ENCODE data around the gene FABP3. TPM values are rescaled to one million over a fixed set of nuclear protein-coding genes. Genes with fewer than 3 reads are reported as not detected.

Gene FABP3
- total RNA-seq: 3,048 TPM
- long read RNA-seq, transcript FABP3-204 (5 exons, 693 nt): minor isoform, 14 of 1,724 reads
- long read RNA-seq, transcript FABP3-201 (4 exons, 725 nt): major isoform, 1,648 of 1,724 reads
- long read RNA-seq, transcript FABP3-203 (3 exons, 535 nt): minor isoform, 10 of 1,724 reads
- long read RNA-seq, partial matches to known transcripts: 35 of 1,724 reads
- long read RNA-seq, other reads (novel, unspliced or antisense): 17 of 1,724 reads

GRCh38 chr1:31373056-31373896 is at the start of gene FABP3:
TSS of gene FABP3 (minus strand) at chr1:31373076. CDS start at chr1:31373014, 62 bp downstream.
- peak; percentile 93 for DNase-seq (ENCODE audit: low spot score)
- intact Hi-C loops (cut with DNase I): loop anchor here (1.0 kb wide), 1 partner anchor 9 kb away; no protein-coding TSS in a partner anchor

GRCh38 chr1:31421371-31422040 is 48.6 kb upstream of the FABP3 start:
- no peak for DNase-seq (ENCODE audit: low spot score)
- intact Hi-C loops (cut with DNase I): loop anchor here (1.0 to 10.0 kb wide), 3 partner anchors 27 to 697 kb away; partner anchors contain the start of gene MATN1

GRCh38 chr1:31420716-31421115 is 47.8 kb upstream of the FABP3 start:
- intact Hi-C loops (cut with DNase I): loop anchor here (10.0 kb wide), 1 partner anchor 696 kb away; the partner anchor contains the start of gene MATN1
- no peak for DNase-seq (ENCODE audit: low spot score)

DNA sequence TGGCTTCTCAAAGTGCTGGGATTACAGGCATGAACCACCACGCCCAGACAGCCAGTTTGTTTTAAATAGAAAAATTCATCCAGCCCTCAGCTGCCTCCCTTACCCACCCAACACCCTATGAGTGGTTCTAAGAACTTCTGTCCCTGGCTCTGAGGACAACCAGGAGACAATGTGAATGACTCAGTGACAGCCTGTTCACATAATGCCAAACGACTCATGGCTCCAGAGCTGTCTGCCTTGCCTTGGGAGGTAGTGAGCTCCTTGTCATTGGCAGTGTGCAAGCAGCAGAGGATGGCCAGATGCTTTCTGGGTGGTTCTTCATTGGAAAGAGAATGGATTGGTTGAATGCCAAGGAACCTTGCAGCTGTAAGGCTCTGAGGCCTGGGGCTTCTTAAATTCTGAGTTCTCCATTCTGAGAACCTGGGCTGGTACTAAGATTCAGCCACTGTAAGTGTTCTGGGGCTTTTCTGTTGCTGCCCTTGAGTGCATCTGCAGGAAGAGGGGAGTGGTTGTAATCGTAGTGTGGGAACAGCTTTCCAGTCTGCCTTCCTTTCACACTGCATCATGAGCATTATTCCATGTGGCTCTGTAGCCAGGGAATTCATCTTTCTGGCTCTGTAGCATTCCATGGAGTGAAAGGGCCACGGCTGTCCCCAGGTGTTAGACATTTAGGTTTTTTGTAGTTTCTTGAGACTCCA is 45.9 kb upstream of the FABP3 start:
- intact Hi-C loops (cut with DNase I): loop anchor here (5.0 kb wide), 1 partner anchor 251 kb away; no protein-coding TSS in a partner anchor

GRCh38 chr1:31417148-31417547 is 44.3 kb upstream of the FABP3 start:
- intact Hi-C loops (cut with DNase I): loop anchor here (5.0 kb wide), 1 partner anchor 250 kb away; no protein-coding TSS in a partner anchor
- DNase-seq (ENCODE audit: low spot score): no peak

More for the DNA sequence above, 45.9 kb upstream of the FABP3 start:
- DNase-seq (ENCODE audit: low spot score): no peak

GRCh38 chr1:31416101-31416736 is 43.3 kb upstream of the FABP3 start:
- no peak for DNase-seq (ENCODE audit: low spot score)
- intact Hi-C loops (cut with DNase I): loop anchor here (5.0 kb wide), 1 partner anchor 249 kb away; no protein-coding TSS in a partner anchor

DNA sequence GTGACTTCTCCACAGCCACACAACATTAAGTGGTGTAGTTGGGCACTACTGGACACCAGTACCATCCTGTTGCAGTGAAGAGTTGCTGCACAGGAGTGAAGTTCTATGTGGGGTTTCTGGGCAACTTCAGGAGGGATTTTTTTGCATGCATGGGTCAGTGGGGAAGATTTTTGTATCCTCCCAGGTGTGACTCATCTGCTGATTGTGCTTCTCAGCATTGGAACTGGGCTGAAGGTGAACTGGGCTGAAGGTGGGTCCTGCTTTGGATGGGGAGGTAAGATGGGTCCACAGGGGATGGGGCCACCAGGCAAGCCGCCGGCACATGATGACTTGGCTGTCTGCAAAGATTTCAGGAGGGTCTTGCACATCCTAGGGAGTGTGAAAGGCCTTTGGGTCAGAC is 42.8 kb upstream of the FABP3 start:
- no peak for DNase-seq (ENCODE audit: low spot score)
- intact Hi-C loops (cut with DNase I): loop anchor here (5.0 kb wide), 1 partner anchor 248 kb away; no protein-coding TSS in a partner anchor

- DNase-seq (ENCODE audit: low spot score): no peak
- intact Hi-C loops (cut with DNase I): loop anchor here (5.0 kb wide), 1 partner anchor 248 kb away; no protein-coding TSS in a partner anchor
These were observed 42.1 kb upstream of the FABP3 start for GRCh38 chr1:31414980-31415370.

DNA sequence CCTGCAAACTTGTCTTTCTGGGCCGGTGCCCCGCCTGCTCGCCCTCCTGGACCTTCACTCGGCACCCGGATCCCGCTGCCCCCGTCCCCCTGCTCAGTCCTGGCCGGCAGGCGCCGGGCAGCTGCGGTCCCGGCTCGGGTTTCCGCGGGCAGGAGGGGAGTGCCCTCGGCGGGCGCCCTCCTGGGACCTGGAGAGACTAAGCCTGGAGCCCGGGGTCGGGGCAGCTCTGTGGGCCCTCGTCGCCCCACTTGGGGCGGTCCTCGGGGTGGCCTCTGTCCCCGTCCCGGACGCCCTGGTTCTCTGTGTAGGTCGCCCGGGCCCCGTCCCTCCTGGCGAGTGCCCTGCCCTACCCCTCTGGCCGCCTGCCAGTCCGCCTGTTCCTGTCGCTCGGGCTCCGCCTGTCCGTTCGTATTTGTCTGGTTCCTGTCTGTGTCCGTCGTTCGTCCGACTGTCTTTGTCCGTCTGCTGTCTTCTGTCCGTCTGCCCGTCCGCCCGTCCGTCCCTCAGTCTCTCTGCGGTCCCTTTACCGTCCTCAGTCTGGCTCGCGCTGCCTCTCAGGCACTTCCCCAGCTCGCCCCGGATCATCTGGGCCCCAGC is 40.6 kb upstream of the FABP3 start:
- intact Hi-C loops (cut with DNase I): no loop called here
- DNase-seq (ENCODE audit: low spot score): peak; percentile 90

DNA sequence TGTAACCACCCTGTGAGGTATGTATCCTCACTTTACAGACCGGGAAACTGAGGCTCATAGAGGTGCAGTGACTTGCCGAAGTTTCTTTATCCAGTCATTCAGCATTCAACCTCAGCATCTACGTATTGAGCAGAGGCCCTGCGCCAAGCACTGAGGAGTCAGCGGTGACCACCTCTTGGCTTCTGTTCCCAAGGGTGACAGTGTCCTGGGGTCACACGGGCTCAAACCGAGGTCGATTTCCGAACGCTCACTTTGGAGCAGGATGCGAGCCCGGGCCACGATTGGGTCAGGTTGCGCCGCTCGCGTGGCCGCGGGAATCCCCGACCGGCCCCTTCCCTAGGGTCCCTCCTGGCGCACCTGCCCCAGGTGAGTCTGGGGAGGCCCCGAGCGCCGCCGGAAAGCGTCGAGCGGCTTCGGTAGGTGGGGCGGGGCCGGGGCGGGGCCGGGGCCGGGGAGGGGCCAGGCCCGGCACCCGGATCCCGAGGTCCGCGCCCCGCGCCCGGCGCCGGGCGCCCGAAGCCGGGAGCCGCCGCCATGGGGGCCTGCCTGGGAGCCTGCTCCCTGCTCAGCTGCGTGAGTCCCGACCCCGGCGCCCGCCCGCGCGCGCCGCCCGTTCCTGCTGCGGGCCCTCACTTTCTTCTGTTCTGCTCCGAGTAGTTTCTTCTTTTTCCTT is 40.0 kb upstream of the FABP3 start, which contains the start of gene SERINC2:
Gene SERINC2 (plus strand): TSS at position 482 of the 673 bp plus-strand sequence. CDS start 53 bp downstream, at position 535.
- intact Hi-C loops (cut with DNase I): no loop called here
- no peak for DNase-seq (ENCODE audit: low spot score)

- no peak for DNase-seq (ENCODE audit: low spot score)
- intact Hi-C loops (cut with DNase I): no loop called here
These were observed 39.3 kb upstream of the FABP3 start for GRCh38 chr1:31412205-31412604.

DNA sequence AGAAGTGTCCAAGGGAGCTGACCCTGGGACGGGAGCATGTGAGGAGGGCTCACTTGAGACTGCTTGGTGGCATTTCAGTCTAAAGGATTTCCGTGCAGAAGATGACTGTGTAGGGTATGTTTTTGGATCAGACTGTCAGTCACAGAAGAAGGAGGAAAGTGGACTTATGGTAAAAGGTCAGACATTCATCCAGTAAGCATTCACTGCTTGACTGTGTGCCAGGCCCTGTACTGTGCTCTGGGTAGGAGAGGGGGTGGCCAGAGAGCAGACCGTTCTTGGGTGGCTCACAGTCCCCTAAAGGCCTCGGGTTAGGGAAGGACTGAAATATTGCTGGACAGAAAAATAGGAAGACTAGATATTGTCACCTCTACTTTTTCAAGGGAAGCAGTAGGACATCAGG is 38.0 kb upstream of the FABP3 start:
- no peak for DNase-seq (ENCODE audit: low spot score)
- intact Hi-C loops (cut with DNase I): no loop called here

- intact Hi-C loops (cut with DNase I): no loop called here
- DNase-seq (ENCODE audit: low spot score): no peak
These were observed 37.3 kb upstream of the FABP3 start for GRCh38 chr1:31409946-31410858.

DNA sequence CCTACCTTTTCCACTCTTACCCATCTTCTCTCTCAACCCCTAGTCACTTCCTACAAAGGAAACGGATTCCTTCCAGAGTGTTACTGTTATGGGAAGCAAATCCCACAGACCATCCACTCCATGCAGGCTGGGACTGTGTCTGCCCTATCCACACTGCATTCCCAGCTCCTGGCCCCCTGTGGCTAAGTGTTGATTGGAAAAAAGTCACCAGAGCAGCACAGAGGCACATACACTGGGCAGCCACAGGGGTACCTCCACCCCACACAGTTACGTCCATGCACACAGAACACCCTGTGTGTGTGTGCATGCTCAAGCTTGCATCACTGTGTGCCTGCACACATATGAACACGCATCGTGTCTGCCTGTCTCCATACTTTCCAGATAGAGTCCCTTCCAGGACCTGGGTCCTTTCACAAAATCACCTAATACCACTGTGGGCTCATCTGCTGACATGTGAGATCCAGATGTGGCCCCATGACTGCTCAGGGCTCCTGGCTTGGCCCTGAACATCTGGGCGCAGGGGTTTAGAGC is 36.0 kb upstream of the FABP3 start:
- no peak for DNase-seq (ENCODE audit: low spot score)
- intact Hi-C loops (cut with DNase I): no loop called here

GRCh38 chr1:31407029-31407626 is 34.3 kb upstream of the FABP3 start:
- DNase-seq (ENCODE audit: low spot score): no peak
- intact Hi-C loops (cut with DNase I): no loop called here

DNA sequence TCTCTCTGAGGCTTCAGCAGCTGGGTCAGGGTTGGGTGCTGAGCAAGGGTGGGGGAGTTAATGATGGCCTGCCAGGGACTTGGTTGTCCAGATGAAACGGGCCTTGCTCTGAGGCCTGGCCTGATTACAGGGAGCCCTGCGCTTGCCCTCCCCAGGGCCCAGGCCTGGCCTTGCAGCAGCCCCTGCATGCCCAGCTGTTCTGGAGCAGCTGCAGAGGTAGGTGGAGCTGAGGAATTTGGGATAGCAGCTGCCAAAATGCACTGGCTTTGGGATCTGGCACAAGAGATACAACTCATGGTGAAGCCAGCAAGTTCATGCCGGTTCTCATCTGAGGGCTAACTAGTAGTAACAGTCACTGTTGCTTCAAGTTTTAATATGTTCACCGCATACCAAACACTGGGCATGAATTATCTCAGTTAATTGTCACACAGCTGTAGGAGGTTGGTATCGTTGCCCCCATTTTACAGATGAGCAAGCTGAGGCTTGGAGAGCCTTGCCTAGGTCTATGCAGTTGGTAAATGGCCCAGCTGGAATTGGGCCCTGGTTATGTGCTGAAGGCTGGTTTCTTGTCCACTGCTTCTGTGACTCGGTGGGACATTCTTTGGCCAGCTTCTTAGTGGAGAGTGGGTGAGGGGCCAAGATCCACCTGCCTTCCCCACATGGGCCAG is 32.8 kb upstream of the FABP3 start:
- DNase-seq (ENCODE audit: low spot score): no peak
- intact Hi-C loops (cut with DNase I): no loop called here
